AG09309 (cell line): Measurements from ENCODE around the gene CABP1.
A peak's percentile ranks its signal among the peaks of the same experiment; 100 is the strongest.

Experiments used
- DNase-seq: peaks from one replicate; pipeline ENCODE4 v3.0.0-alpha.2; 2010; ENCODE audit warnings: low read depth
- H3K4me3 ChIP-seq: 2 replicates; pipeline ENCODE4 v1.5.1; 2011; ENCODE audit warnings: mild to moderate bottlenecking, low read depth, low read length, moderate library complexity; ENCODE audit not compliant: control insufficient read depth
- TF ChIP-seq, protein P1 (sequence below): IDR thresholded peaks from 2 replicates; pipeline ENCODE4 v1.5.1; 2011; ENCODE audit warnings: mild to moderate bottlenecking, low read depth, low read length, inconsistent platforms; ENCODE audit not compliant: insufficient read depth, control insufficient read depth; ENCODE audit errors: missing control alignments

The CABP1 gene

DNA sequence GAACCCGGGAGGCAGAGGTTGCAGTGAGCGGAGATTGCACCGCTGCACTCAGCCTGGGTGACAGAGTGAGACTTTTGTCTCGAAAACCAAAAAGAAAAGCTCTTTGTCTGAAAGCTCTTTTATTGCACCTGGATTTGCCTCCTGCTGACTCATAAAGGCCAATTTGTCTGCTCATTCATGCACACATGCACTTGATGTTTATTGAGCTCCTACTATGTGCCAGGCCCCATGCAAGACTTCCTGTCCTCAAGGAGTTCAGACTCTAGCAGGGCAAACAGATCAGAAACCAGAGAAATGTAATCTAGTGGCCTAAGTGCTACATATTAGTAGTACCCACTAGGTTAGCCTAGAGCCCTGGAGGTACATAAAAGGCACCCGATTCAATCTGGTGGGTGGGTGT is 30.2 kb downstream of the CABP1 start:
- DNase-seq: no peak
- TF ChIP-seq, protein P1, sequence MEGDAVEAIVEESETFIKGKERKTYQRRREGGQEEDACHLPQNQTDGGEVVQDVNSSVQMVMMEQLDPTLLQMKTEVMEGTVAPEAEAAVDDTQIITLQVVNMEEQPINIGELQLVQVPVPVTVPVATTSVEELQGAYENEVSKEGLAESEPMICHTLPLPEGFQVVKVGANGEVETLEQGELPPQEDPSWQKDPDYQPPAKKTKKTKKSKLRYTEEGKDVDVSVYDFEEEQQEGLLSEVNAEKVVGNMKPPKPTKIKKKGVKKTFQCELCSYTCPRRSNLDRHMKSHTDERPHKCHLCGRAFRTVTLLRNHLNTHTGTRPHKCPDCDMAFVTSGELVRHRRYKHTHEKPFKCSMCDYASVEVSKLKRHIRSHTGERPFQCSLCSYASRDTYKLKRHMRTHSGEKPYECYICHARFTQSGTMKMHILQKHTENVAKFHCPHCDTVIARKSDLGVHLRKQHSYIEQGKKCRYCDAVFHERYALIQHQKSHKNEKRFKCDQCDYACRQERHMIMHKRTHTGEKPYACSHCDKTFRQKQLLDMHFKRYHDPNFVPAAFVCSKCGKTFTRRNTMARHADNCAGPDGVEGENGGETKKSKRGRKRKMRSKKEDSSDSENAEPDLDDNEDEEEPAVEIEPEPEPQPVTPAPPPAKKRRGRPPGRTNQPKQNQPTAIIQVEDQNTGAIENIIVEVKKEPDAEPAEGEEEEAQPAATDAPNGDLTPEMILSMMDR: no peak
- no peak overlapping the region for H3K4me3 ChIP-seq

- TF ChIP-seq, protein P1: no peak
- DNase-seq: no peak
- H3K4me3 ChIP-seq: no peak overlapping the region
Observed at GRCh38 chr12:120674097-120674636, 33.7 kb downstream of the CABP1 start.

DNA sequence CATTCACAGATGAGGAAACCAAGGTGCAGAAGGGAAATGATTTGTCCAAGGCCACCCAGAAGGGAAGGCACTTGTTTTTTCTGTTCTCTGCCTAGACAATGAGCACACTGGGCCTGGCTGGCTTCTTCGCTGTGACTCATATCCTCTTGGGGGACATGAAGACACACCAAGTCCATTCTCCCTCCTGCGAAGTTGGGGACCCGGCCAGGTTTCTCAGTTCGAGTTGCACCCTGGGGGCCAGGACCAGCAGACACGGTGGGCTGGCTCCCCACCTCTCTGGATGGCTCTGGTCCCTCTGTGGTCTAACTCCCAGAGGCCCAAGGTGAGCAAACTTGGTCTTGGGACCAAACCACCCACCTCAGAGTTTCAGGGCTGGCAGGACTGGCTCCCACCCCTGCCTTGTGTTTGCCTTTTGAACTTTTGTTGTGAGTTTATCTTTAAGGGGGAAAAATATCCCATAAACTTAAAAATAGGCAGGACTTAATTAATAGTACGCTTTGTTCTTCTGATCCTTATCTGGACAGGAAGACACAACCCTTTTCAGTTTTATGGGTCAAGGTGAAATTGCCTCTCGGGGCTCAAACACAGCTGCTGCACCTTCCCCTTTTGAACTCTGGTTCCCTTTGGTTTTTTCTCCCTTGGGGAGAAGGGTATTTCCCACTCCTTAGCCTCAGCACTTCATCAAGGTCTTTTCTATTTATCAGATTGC is 37.5 kb downstream of the CABP1 start:
- no peak overlapping the region for H3K4me3 ChIP-seq
- TF ChIP-seq, protein P1: no peak
- DNase-seq: no peak

GRCh38 chr12:120678572-120678971 is 38.1 kb downstream of the CABP1 start:
- TF ChIP-seq, protein P1: no peak
- no peak for DNase-seq
- H3K4me3 ChIP-seq: no peak overlapping the region

DNA sequence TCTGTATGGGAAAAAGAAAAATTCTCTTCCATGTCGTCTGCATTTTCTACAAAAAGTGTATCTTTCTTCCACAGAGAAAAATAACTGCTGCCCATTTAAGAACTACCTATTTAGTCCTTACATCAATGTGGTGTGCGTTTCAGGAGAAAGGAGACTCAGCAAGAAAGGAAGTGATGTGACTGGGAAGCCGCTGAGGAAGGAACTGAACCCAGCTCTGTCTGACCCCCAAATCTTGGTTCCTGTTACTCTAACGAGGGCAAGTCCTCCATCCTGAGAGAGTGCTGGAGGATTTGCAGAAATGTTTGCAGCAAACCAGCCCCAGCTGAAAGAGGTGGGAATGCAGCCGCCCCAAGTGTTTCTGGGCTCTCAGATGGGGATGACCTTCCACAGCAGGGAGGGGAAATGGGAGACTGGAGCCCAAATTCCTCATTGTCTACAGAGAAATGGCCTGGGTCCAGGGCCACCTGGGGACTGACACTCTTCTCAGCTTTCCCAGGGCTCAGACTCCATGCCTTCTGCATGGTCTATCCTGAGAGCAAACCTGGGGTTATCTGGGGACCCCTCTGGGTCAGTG is 39.8 kb downstream of the CABP1 start:
- DNase-seq: no peak
- TF ChIP-seq, protein P1: no peak
- H3K4me3 ChIP-seq: no peak overlapping the region

DNA sequence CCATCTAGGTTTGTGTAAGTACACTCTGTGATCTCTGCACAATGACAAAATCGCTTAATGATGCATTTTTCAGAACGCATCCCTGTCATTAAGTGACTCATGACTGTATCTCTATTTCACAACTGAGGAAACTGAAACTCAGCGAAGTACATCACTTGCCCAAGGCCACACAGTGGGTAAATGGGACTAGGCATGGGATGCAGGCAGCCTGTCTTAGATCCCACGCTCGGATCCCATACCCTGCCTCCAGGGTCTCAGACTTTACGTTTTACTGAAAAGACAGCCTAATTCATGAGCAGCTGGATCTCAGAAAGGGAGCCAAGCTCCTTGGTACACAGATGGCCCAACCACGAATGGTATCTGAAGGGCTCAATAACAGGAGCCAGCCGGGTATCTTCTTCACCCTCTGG is 44.1 kb downstream of the CABP1 start:
- DNase-seq: peak; percentile 18
- H3K4me3 ChIP-seq: no peak overlapping the region
- TF ChIP-seq, protein P1: no peak

DNA sequence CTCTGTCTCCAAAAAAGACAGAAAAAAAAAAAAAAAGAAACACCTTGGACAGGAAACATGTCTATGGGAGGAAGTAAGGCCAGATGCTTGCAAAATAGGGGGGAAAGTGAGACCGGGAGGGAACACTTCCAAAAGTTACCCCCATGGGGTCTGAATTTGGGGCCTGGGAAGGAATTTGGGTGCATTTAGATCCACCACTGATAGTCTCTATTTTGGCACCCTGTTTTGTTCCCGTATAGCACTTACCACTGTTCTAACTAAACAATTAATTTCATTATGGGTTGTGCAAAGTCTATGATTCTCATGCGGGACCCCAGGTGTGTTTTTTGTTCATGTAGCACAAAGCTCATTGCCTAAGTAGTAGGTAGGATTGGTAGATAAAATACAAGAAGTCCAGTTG is 45.1 kb downstream of the CABP1 start:
- TF ChIP-seq, protein P1: no peak
- H3K4me3 ChIP-seq: no peak overlapping the region
- DNase-seq: no peak
